ENCODE measurements around the gene ZEB2. TPM values are rescaled to one million over a fixed set of nuclear protein-coding genes. Genes with fewer than 3 reads are reported as not detected.
A peak's percentile ranks its signal among the peaks of the same experiment; 100 is the strongest.

Gene ZEB2
- total RNA-seq, 4 donors from 2014 or later, result 19.8 to 69.6 (median 42.9) TPM

- Histone ChIP-seq H3K9me3 (no peaks in the 10 kb centered on the region), H3K4me3 (no peak overlapping the region), H3K36me3 (no peaks in the 10 kb centered on the region), H3K4me1 (no peaks in the 10 kb centered on the region), H3K27me3 (no peaks in the 10 kb centered on the region), H3K27ac (peak overlapping the region in 1 of 4 donors; percentile 29)
- in situ Hi-C loops (cut with MboI; ENCODE audit: low pct_ligation_motif_present in 1 of 4, low pct_unique_long_range_greater_than_20kb in 1 of 4, low sequenced_read_pairs in 3 of 4), result no loop called here
- no peak for DNase-seq
- TF ChIP-seq CTCF (IDR thresholded peaks at IDR 0.05), result no peak
- TF ChIP-seq POLR2AphosphoS5 (IDR thresholded peaks at IDR 0.05), result no peak
- no peak for TF ChIP-seq POLR2A (IDR thresholded peaks at IDR 0.05)
- TF ChIP-seq EP300 (IDR thresholded peaks at IDR 0.05; ENCODE audit: low read depth), result no peak
- WGBS, 2 donors (ENCODE audit: low coverage in 1 of 2), result 43 to 68% methylated on average over 10 to 11 of the region's 11 CpGs
- intact Hi-C loops (cut with DNase I; ENCODE audit: low total_unique reads), result no loop called here
Measured at GRCh38 chr2:144379851-144380311, 140.0 kb downstream of the ZEB2 start.

- TF ChIP-seq POLR2AphosphoS5 (IDR thresholded peaks at IDR 0.05) (no peak), CTCF (IDR thresholded peaks at IDR 0.05) (no peak), POLR2A (IDR thresholded peaks at IDR 0.05) (no peak), EP300 (IDR thresholded peaks at IDR 0.05; ENCODE audit: low read depth) (no peak)
- H3K4me3 ChIP-seq, result no peak overlapping the region
- H3K27ac ChIP-seq, result no peak overlapping the region
- no peak for DNase-seq
- peaks cover 0 to 9% (median 0%) of the 10 kb centered on the region in 4 donors for H3K4me1 ChIP-seq
- WGBS, 2 donors (ENCODE audit: low coverage in 1 of 2), result 93 to 100% methylated on average over 2 to 5 of the region's 5 CpGs
- intact Hi-C loops (cut with DNase I; ENCODE audit: low total_unique reads) (no loop called here), in situ Hi-C loops (cut with MboI; ENCODE audit: low pct_ligation_motif_present in 1 of 4, low pct_unique_long_range_greater_than_20kb in 1 of 4, low sequenced_read_pairs in 3 of 4) (no loop called here)
- no peaks in the 10 kb centered on the region for H3K9me3 ChIP-seq
- no peaks in the 10 kb centered on the region for H3K27me3 ChIP-seq
- no peaks in the 10 kb centered on the region for H3K36me3 ChIP-seq
Measured at GRCh38 chr2:144378551-144378950, 141.4 kb downstream of the ZEB2 start.

- peaks cover 0 to 10% (median 0%) of the 10 kb centered on the region in 4 donors for H3K4me1 ChIP-seq
- intact Hi-C loops (cut with DNase I; ENCODE audit: low total_unique reads) (no loop called here), in situ Hi-C loops (cut with MboI; ENCODE audit: low pct_ligation_motif_present in 1 of 4, low pct_unique_long_range_greater_than_20kb in 1 of 4, low sequenced_read_pairs in 3 of 4) (no loop called here)
- H3K9me3 ChIP-seq, result no peaks in the 10 kb centered on the region
- DNase-seq, result no peak
- no peak overlapping the region for H3K4me3 ChIP-seq
- no peaks in the 10 kb centered on the region for H3K36me3 ChIP-seq
- H3K27me3 ChIP-seq, result no peaks in the 10 kb centered on the region
- no peak for TF ChIP-seq CTCF (IDR thresholded peaks at IDR 0.05)
- WGBS, 2 donors (ENCODE audit: low coverage in 1 of 2), result 68 to 71% methylated on average over 2 of the region's 2 CpGs
- no peak overlapping the region for H3K27ac ChIP-seq
Measured at GRCh38 chr2:144377914-144378313, 142.0 kb downstream of the ZEB2 start.

GRCh38 chr2:144376926-144377325, 143.0 kb downstream of the ZEB2 start:
- H3K36me3 ChIP-seq, result no peaks in the 10 kb centered on the region
- H3K27me3 ChIP-seq, result no peaks in the 10 kb centered on the region
- in situ Hi-C loops (cut with MboI; ENCODE audit: low pct_ligation_motif_present in 1 of 4, low pct_unique_long_range_greater_than_20kb in 1 of 4, low sequenced_read_pairs in 3 of 4), result no loop called here
- TF ChIP-seq EP300 (IDR thresholded peaks at IDR 0.05; ENCODE audit: low read depth), result no peak
- no peak for TF ChIP-seq POLR2AphosphoS5 (IDR thresholded peaks at IDR 0.05)
- TF ChIP-seq POLR2A (IDR thresholded peaks at IDR 0.05), result no peak
- TF ChIP-seq CTCF (IDR thresholded peaks at IDR 0.05), result no peak
- H3K4me1 ChIP-seq, result peaks cover 0 to 10% (median 0%) of the 10 kb centered on the region in 4 donors
- WGBS, 2 donors (ENCODE audit: low coverage in 1 of 2), result 97% methylated on average over 2 of the region's 2 CpGs; no CpG with 5 or more reads in 1 of the 2 donors
- DNase-seq, result no peak
- no peak overlapping the region for H3K27ac ChIP-seq
- H3K4me3 ChIP-seq, result no peak overlapping the region
- intact Hi-C loops (cut with DNase I; ENCODE audit: low total_unique reads), result no loop called here
- no peaks in the 10 kb centered on the region for H3K9me3 ChIP-seq

Data from transverse colon (tissue), 4 donors.